ENCODE data around the gene ATP10D. TPM values are rescaled to one million over a fixed set of nuclear protein-coding genes. Genes with fewer than 3 reads are reported as not detected.

ATP10D gene
- total and polyA plus RNA-seq, 2 donors (not counting 1 experiment from before 2014, with no cell fraction given): 16.1 to 36.2 TPM

- Histone ChIP-seq H3K27ac (ENCODE audit: low read length in 2 of 2) (peak overlapping the region in 1 of 2 donors; percentile 20), H3K36me3 (replicated peaks in 1 of 2; ENCODE audit: control extremely low read depth in 1 of 2, control insufficient read depth in 1 of 2, extremely low read depth in 1 of 2, insufficient read depth in 2 of 2, low read length in 1 of 2) (peaks cover 19 to 42% of the 10 kb centered on the region in 2 experiments), H3K27me3 (replicated peaks in 1 of 4; ENCODE audit: control extremely low read depth in 1 of 4, control insufficient read depth in 3 of 4, insufficient read depth in 4 of 4, low read length in 3 of 4) (no peaks in the 10 kb centered on the region), H4K20me1 (ENCODE audit: control insufficient read depth, insufficient read depth, low read length, poor library complexity, severe bottlenecking) (peaks cover 13% of the 10 kb centered on the region), H3K9me3 (ENCODE audit: control extremely low read depth in 1 of 3, control insufficient read depth in 2 of 3, insufficient read depth in 1 of 3, low read length in 2 of 3) (peaks cover 0 to 6% (median 4%) of the 10 kb centered on the region in 3 donors), H3K4me3 (ENCODE audit: control extremely low read depth in 1 of 5, extremely low read depth in 1 of 5, insufficient read depth in 1 of 5, low read depth in 2 of 5, low read length in 4 of 5) (peak overlapping the region in 1 of 5 experiments; percentile 17), H3K4me2 (replicated peaks; ENCODE audit: low read depth, low read length, poor library complexity, severe bottlenecking) (peak overlapping the region; percentile 68), H2AFZ (ENCODE audit: insufficient read depth, low read depth, low read length, poor library complexity, severe bottlenecking) (no peak overlapping the region), H3K9ac (ENCODE audit: low read length) (peak overlapping the region; percentile 49), H3K4me1 (ENCODE audit: control insufficient read depth in 2 of 2, insufficient read depth in 2 of 2, low read length in 2 of 2) (peaks cover 24 to 29% of the 10 kb centered on the region in 2 donors), H3K79me2 (ENCODE audit: control insufficient read depth, insufficient read depth, low read length) (peaks cover 42% of the 10 kb centered on the region)
- ChIA-PET CTCF (interaction anchor here (0.8 to 1.2 kb wide), 2 partner anchors 12 to 32 kb away, joined by 4 to 10 read pairs; no protein-coding TSS in a partner anchor), POLR2A (no interaction called here)
- Mint-ChIP-seq H3K4me1 (peaks cover 40% of the 10 kb centered on the region), H3K4me3 (peak overlapping the region; percentile 12), H3K27me3 (no peaks in the 10 kb centered on the region), H3K9me3 (ENCODE audit: insufficient read depth) (peaks cover 8% of the 10 kb centered on the region), H3K27ac (no peak overlapping the region)
- ATAC-seq (ENCODE audit: low read depth) (no peak), DNase-seq (no peak)
- 33% methylated on average over 2 of the region's 2 CpGs for WGBS (ENCODE audit: insufficient coverage)
- TF ChIP-seq EZH2 (IDR thresholded peaks at IDR 0.05; ENCODE audit: borderline replicate concordance, insufficient read depth, low read depth, low read length, poor library complexity, severe bottlenecking) (no peak), CTCF (IDR thresholded peaks at IDR 0.05) (no peak)
- intact Hi-C loops (cut with micrococcal nuclease): no loop called here
Observed at GRCh38 chr4:47531954-47532321, 46.9 kb downstream of the ATP10D start.

- Mint-ChIP-seq H3K27me3 (no peaks in the 10 kb centered on the region), H3K4me1 (peaks cover 40% of the 10 kb centered on the region), H3K27ac (no peak overlapping the region), H3K9me3 (ENCODE audit: insufficient read depth) (peaks cover 8% of the 10 kb centered on the region), H3K4me3 (no peak overlapping the region)
- H4K20me1 ChIP-seq (ENCODE audit: control insufficient read depth, insufficient read depth, low read length, poor library complexity, severe bottlenecking): peaks cover 13% of the 10 kb centered on the region
- H3K27me3 ChIP-seq (replicated peaks in 1 of 4; ENCODE audit: control extremely low read depth in 1 of 4, control insufficient read depth in 3 of 4, insufficient read depth in 4 of 4, low read length in 3 of 4): no peaks in the 10 kb centered on the region
- CTCF ChIA-PET: interaction anchor here (1.0 kb wide), 1 partner anchor 31 kb away, joined by 3 read pairs; no protein-coding TSS in a partner anchor
- intact Hi-C loops (cut with micrococcal nuclease): no loop called here
- WGBS (ENCODE audit: insufficient coverage): no CpG with 5 or more reads among the region's 4 CpGs
- no peak overlapping the region for H3K27ac ChIP-seq (ENCODE audit: low read length in 2 of 2)
- H3K9ac ChIP-seq (ENCODE audit: low read length): no peak overlapping the region
- H2AFZ ChIP-seq (ENCODE audit: insufficient read depth, low read depth, low read length, poor library complexity, severe bottlenecking): no peak overlapping the region
- peaks cover 42% of the 10 kb centered on the region for H3K79me2 ChIP-seq (ENCODE audit: control insufficient read depth, insufficient read depth, low read length)
- H3K9me3 ChIP-seq (ENCODE audit: control extremely low read depth in 1 of 3, control insufficient read depth in 2 of 3, insufficient read depth in 1 of 3, low read length in 2 of 3): peaks cover 0 to 6% (median 4%) of the 10 kb centered on the region in 3 donors
- ATAC-seq (ENCODE audit: low read depth): no peak
- no peak for TF ChIP-seq CTCF (IDR thresholded peaks at IDR 0.05)
- TF ChIP-seq EZH2 (IDR thresholded peaks at IDR 0.05; ENCODE audit: borderline replicate concordance, insufficient read depth, low read depth, low read length, poor library complexity, severe bottlenecking): no peak
- H3K36me3 ChIP-seq (replicated peaks in 1 of 2; ENCODE audit: control extremely low read depth in 1 of 2, control insufficient read depth in 1 of 2, extremely low read depth in 1 of 2, insufficient read depth in 2 of 2, low read length in 1 of 2): peaks cover 20 to 38% of the 10 kb centered on the region in 2 experiments
- POLR2A ChIA-PET: no interaction called here
- DNase-seq: no peak
- H3K4me2 ChIP-seq (replicated peaks; ENCODE audit: low read depth, low read length, poor library complexity, severe bottlenecking): peak overlapping the region; percentile 68
- peaks cover 24 to 29% of the 10 kb centered on the region in 2 donors for H3K4me1 ChIP-seq (ENCODE audit: control insufficient read depth in 2 of 2, insufficient read depth in 2 of 2, low read length in 2 of 2)
- H3K4me3 ChIP-seq (ENCODE audit: control extremely low read depth in 1 of 5, extremely low read depth in 1 of 5, insufficient read depth in 1 of 5, low read depth in 2 of 5, low read length in 4 of 5): no peak overlapping the region
Observed at GRCh38 chr4:47532658-47533057, 47.6 kb downstream of the ATP10D start.
